RCC 7860 (cell line): Measurements from ENCODE around the gene DGKH.
A peak's percentile ranks its signal among the peaks of the same experiment; 100 is the strongest.
"Not testable (repeated sequence)": the region's sequence is repeated elsewhere in the genome, so short reads cannot be mapped to it uniquely, and the experiment has no call there.

Experiments used
- DNase-seq: peaks from one replicate; pipeline ENCODE4 v3.0.0-alpha.2; 2015; ENCODE audit warnings: low spot score
- FAIRE-seq: peaks from 2 replicates; lab custom pipeline; 2012; peaks lifted over from hg19 to GRCh38; lab: Jason Lieb, UNC

DGKH gene

GRCh38 chr13:42068886-42069285 is 20.4 kb downstream of the DGKH start:
- FAIRE-seq (no peak), DNase-seq (no peak)

DNA sequence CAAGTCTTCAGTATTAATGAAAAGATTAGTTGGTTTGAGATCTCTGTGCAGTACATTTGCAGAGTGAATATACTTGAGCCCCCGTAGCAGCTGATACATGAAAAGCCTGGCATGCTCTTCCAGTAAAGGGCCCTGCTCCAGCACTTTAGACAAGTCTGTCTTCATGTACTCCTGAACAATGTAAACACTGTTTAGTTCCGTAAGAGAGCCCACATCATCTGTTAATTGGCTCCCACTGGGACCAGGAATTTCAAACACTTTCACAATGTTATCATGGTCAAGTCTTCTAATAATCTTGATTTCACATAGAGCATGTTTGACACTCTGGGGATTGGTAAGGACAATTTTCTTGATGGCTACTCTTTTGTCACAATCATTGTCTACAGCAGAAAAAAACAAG is 22.2 kb downstream of the DGKH start:
- FAIRE-seq, DNase-seq: not testable (repeated sequence)

DNA sequence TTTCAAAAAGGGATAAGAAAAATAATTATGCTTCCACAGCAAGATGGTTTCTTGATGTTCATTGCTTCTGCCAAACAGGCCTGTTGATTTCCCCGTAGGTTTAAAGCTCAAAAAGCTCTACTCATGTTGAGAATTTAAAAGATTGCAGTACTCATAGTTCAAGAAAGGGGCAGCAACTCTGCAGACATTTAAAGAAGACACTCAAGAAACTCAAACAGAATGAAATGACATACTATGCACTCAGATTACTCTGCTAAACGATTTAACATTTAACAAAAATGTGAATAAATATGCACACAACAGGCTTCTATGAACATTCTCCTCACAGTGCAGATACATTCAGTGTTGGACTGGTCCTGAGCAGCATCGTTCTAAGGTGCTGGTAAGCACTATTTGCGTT is 22.7 kb downstream of the DGKH start:
- DNase-seq, FAIRE-seq: not testable (repeated sequence)

- DNase-seq (no peak), FAIRE-seq (no peak)
Measured at GRCh38 chr13:42071672-42072419, 23.4 kb downstream of the DGKH start.

DNA sequence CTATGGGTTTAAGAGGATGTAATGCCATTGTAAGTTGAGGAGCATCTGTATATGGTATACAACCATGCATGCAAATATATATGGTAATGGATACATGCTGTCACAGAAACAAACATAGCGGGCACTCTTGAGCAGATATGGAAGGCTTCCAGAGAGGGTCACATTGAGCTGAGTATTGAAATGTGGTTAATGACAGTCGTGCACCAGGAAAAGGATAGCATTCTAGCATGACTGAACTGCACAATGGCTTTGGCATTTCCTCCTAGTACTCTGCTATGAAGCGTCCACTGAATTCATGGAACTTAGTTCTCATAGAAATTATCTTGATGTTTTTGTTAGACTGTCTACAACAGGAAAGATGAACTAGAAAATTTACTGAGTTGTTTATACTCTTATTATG is 25.2 kb downstream of the DGKH start:
- DNase-seq (no peak), FAIRE-seq (no peak)

GRCh38 chr13:42075517-42075916 is 27.1 kb downstream of the DGKH start:
- no peak for DNase-seq
- no peak for FAIRE-seq

DNA sequence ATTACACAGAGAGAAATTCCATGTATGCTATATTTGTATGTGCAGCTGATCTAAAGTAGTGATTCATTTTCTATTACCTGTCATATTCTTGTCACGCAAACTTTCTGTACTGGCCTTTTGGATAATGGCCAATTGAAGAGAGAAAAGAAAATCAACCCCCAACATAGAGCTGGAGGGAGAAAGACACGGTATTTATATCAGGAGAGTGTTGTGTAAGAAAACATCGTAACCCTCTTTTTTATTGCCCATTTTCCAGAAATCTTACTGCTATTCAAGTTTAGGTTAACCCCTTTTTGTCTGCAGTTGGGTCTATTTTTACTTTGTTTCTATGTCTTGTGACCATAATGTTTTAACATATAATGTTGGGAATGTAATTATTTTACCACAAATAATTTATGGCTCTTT is 27.9 kb downstream of the DGKH start:
- FAIRE-seq (no peak), DNase-seq (no peak)

DNA sequence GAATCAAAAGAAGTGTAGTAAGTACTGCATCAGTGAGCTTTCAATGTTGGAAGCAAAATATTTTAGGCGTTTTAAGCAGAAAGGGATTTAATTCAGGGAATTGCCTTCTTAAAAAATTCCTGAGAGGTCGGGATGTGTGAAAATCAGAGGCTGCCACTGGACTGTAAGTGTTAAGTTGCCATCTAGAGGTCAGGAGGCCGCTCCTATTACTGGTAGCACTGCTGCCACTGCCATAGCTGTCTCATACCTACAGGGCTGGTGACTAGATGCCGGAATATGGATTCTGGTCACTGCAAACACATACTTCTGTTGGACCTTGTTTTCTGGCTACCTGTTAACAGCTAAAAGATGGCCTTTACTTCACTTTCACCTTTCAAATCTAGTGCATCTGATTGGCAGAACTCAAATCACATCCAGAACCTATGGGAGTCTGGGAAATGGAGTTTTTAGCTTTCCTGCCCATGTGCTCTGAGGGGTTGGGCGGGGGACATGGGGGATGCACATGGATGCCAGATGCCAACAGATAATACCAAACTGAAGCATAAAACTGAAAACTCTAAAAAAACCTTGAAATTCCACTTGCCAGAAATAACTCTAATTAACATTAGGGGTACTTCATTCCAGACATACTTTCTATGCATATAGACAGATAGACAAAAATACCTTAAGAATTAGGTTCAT is 29.8 kb downstream of the DGKH start:
- DNase-seq (no peak), FAIRE-seq (no peak)

GRCh38 chr13:42083138-42083770 is 34.8 kb downstream of the DGKH start:
- DNase-seq (no peak), FAIRE-seq (no peak)

- no peak for DNase-seq
- FAIRE-seq, result no peak
Measured at GRCh38 chr13:42084722-42085121, 36.3 kb downstream of the DGKH start.

DNA sequence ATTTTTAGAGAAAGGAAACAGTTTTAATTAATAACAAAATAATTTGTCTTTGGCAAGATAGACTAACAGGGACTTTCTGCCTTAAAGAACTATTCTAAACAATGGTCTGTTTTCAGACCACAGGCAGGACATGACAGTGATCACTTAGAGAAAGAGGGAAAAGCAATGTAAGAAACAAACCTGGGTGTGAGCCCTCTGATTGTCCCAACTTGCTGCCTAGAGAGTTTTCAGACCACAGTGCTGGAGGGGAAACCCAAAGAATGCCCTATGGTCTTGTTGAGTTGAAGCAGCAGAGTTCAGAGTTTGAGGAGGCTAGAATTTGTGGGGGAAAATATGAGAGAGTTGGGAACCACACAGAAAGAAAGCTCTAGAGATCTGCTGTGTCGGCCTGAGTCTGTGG is 38.1 kb downstream of the DGKH start:
- no peak for DNase-seq
- no peak for FAIRE-seq

GRCh38 chr13:42094516-42095040 is 46.1 kb downstream of the DGKH start:
- FAIRE-seq (no peak), DNase-seq (no peak)

DNA sequence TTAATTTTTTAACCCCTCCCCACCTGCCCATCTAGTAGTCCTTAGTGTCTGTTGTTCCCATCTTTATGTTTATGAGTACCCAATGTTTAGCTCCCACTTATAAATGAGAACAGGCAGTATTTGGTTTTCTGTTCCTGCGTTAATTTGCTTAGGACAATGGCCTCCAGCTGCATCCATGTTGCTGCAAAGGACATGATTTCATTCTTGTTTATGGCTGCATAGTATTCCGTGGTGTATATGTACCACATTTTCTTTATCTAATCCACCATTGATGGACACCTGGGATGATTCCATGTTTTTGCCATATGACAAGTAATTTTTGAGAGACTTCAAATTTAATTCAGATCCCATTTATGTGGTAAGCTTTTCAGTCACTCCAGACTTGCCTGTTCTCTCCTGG is 47.8 kb downstream of the DGKH start:
- not testable (repeated sequence) for DNase-seq, FAIRE-seq

DNA sequence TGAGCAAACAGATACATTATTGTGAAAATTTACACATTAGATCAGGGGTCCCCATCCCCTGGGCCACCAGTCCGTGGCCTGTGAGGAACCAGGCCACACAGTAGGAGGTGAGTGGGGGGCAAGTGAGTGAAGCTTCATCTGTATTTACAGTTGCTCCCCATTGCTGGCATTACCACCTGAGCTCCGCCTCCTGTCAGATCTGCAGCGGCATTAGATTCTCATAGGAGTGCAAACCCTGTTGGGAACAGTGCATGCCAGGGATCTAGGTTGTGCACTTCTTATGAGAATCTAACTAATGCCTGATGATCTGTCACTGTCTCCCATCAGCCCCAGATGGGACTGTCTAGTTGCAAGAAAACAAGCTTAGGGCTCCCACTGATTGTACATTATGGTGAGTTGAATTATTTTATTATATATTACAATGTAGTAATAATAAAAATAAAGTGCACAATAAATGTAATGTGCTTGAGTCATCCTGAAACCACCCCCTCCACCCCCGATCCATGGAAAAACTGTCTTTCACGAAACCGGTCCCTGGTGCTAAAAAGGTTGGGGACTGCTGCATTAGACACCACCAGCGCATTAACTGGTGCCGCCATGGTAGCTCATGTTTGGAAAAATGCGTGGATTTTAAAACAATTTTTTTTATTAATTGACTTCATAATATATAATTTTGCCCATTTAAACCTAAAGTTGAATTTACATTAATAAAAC is 51.7 kb downstream of the DGKH start:
- FAIRE-seq, result no peak

DNA sequence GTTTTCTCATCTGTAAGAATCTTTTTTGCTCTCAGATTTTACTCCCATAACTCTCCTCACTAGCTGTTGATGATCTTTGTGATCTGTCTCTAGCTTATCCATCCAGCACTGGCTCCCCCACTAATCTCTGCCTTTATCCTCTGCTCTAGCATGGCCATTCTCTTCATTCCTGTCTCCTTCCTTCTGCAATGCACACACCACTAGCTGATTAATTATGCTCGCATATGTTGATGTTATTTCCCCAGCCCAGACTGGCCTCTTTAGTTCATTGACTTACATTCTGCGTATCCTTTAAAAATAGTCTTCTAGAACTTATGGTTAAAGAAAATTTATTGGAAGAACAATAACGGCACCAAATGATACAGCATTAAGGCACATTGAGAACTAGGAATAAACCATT is 52.5 kb downstream of the DGKH start:
- DNase-seq, result no peak
- no peak for FAIRE-seq

More for the DNA sequence above, 51.7 kb downstream of the DGKH start:
- DNase-seq, result no peak

DNA sequence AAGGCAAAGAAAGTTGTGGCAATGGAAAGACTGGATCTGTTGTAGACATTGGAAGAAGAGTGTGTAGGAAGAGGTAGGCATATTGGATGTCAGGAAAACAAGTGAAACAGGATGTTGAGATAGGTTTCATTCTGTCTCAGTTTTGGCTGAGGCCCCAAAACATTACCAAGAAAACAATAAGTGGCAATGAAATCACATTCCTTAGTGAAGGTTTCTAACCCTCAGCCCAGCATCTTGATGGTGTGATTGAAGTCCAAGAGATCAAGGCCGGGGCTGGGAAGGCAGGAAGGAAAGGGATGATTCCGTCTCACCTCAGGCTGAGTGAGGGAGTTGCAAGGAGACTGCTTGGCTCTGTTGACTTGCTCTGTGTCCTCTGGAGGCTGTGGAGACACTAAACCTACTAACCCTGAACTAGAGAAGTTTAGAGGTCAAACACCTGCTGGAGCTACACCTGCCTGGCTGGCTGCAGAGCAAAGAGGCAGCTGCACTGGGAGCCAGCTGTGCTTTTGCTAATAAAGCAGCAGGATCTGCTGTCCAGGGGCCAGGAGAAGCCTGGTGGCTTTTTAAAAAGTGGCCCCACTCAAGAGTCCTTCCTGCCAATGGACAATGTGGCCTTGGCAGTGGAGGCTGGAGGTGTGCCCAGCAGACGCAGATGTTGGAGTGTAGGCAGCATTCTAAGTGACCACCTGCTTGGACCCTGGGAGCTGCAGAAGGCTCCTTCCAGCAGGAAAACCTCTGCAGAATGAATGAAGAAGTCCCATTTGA is 53.6 kb downstream of the DGKH start:
- FAIRE-seq (no peak), DNase-seq (no peak)

DNA sequence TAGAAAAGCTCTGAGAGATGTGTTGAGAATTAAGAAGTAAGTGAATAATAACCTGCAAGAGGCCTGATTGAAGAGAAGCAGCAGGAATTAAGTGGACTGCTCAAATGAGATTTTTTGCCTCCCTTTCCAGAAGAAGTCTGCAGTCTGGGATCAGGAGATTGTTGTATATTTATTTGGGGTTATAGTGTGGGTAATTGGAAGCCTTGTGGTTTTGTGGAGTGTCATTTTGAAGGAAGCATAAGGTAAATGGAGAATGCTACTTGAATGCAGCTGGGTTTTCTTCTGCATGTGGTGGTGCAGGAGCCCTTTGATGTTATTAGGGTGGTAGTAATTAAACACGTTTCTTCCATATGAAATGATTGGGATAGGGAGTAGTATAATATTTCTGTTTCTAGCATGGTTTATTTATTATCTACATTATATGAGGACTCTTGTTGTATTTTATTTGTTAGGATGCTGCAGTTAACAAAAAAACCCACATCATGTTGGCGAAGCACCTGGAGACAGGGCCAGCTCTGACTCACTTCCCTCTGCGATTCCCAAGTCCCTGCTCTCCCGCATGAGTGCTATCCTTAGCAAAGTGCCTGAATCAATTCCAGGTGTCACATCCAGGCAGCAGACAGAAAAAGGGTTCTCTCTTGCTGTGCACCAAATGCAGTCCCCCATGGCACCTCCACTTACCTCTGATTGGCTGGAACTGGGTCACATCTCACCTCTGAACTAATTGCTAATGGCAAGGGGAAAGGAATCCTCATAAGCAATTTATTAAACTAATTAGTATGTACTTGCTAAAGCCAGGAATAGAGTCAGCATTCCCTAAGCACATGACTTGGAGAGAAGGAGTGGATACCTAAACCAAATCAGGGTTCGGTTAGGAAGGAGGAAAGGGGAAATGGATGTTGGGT is 54.8 kb downstream of the DGKH start:
- DNase-seq (peak; percentile 31), FAIRE-seq (no peak)

DNA sequence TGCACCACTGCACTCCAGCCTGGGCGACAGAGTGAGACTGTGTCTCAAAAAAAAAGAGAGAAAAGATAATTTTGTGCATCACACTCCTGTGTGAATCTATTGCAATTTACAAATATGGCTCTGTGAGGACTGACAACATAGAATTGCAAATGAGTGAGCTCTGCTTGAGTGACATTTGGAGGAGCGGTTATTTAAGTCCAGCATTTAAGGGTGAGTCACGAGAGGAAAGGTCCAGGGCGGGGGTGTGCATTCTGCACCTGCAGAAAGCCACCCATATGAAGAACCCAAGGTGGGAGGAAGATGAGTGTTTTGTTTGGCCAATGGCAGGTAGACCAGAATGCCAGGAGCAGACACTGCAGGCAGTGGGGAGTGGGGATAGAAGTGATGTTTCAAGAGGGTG is 58.5 kb downstream of the DGKH start:
- peak; percentile 20 for DNase-seq
- FAIRE-seq, result no peak

DNA sequence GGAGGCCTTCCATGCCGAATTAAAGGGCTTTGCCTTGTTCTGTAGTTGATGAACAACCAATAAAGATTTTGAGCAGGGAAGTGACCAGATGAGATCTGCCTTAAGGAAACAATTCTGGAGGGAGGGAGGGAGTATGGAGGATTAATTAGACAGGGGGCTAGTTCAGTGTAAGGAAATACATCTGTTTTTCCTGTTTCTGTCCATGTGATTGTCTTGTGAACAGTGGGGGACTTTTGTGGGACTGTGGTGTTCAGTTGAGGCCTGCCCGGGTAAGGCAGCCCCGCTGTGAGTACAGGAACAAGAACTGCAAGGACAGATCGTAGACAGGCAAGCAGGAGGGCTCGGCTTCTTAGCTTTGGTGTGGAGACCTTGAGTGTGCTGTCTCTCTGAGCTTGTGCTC is 59.0 kb downstream of the DGKH start:
- FAIRE-seq (no peak), DNase-seq (no peak)
